ENCODE data around the gene AKNA. TPM values are rescaled to one million over a fixed set of nuclear protein-coding genes. Genes with fewer than 3 reads are reported as not detected.

AKNA gene
- polyA plus RNA-seq, 2 of the 4 experiments (the other 2 are of a cell fraction), result 2.7 to 4.6 TPM

- ChIA-PET POLR2A (no interaction called here), CTCF (interaction anchor here (0.7 to 2.6 kb wide), 7 partner anchors 11 to 66 kb away, joined by 3 to 20 read pairs (median 3); no protein-coding TSS in a partner anchor)
- Histone ChIP-seq H3K27ac (no peak overlapping the region), H3K4me1 (peaks cover 6% of the 10 kb centered on the region; the same call in 2 of the 3 replicates), H3K4me2 (no peak overlapping the region), H3K4me3 (no peak overlapping the region), H3K9me3 (no peaks in the 10 kb centered on the region)
- TF ChIP-seq CBX2 (IDR thresholded peaks at IDR 0.05; ENCODE audit: borderline replicate concordance, low read depth) (no peak), PBX3 (IDR thresholded peaks at IDR 0.05) (no peak), PHF8 (IDR thresholded peaks at IDR 0.05; ENCODE audit: borderline replicate concordance, low read depth) (no peak), RNF2 (IDR thresholded peaks at IDR 0.05; ENCODE audit: borderline replicate concordance, low read depth) (no peak), POLR2AphosphoS2 (conservative IDR thresholded peaks at IDR 0.05; ENCODE audit: low read length) (no peak), ZFP36 (IDR thresholded peaks at IDR 0.05; ENCODE audit: borderline replicate concordance, partially characterized antibody) (no peak), RARB (CRISPR knock-in tag; IDR thresholded peaks at IDR 0.05) (no peak), HOXB5 (CRISPR knock-in tag; IDR thresholded peaks at IDR 0.05) (no peak), NR3C1 (IDR thresholded peaks at IDR 0.05) (no peak), HOXB13 (CRISPR knock-in tag; IDR thresholded peaks at IDR 0.05; ENCODE audit: low read depth) (no peak), JUNB (IDR thresholded peaks at IDR 0.05) (no peak), JUN (IDR thresholded peaks at IDR 0.05) (no peak)
- no peak for ATAC-seq
- FAIRE-seq, result no peak
- no peak for DNase-seq (ENCODE audit: low read depth in 1 of 2, low spot score in 1 of 2)
- WGBS (ENCODE audit: missing lambda C conversion rate), result 79% methylated on average over 2 of the region's 2 CpGs
Measured at GRCh38 chr9:114390952-114391351, 3.2 kb upstream of the AKNA start.

GRCh38 chr9:114389612-114390368 is 2.0 kb upstream of the AKNA start:
- FAIRE-seq, result no peak
- POLR2A ChIA-PET, result no interaction called here
- no peak overlapping the region for H3K4me2 ChIP-seq

More at GRCh38 chr9:114389612-114390368, 2.0 kb upstream of the AKNA start:
- no peak for TF ChIP-seq ESRRA (IDR thresholded peaks at IDR 0.05; ENCODE audit: borderline replicate concordance, low read length)
- TF ChIP-seq HOXB5 (CRISPR knock-in tag; IDR thresholded peaks at IDR 0.05), result no peak
- TF ChIP-seq, protein P1, sequence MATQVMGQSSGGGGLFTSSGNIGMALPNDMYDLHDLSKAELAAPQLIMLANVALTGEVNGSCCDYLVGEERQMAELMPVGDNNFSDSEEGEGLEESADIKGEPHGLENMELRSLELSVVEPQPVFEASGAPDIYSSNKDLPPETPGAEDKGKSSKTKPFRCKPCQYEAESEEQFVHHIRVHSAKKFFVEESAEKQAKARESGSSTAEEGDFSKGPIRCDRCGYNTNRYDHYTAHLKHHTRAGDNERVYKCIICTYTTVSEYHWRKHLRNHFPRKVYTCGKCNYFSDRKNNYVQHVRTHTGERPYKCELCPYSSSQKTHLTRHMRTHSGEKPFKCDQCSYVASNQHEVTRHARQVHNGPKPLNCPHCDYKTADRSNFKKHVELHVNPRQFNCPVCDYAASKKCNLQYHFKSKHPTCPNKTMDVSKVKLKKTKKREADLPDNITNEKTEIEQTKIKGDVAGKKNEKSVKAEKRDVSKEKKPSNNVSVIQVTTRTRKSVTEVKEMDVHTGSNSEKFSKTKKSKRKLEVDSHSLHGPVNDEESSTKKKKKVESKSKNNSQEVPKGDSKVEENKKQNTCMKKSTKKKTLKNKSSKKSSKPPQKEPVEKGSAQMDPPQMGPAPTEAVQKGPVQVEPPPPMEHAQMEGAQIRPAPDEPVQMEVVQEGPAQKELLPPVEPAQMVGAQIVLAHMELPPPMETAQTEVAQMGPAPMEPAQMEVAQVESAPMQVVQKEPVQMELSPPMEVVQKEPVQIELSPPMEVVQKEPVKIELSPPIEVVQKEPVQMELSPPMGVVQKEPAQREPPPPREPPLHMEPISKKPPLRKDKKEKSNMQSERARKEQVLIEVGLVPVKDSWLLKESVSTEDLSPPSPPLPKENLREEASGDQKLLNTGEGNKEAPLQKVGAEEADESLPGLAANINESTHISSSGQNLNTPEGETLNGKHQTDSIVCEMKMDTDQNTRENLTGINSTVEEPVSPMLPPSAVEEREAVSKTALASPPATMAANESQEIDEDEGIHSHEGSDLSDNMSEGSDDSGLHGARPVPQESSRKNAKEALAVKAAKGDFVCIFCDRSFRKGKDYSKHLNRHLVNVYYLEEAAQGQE (IDR thresholded peaks at IDR 0.05), result no peak
- no peak for TF ChIP-seq SREBF2 (IDR thresholded peaks at IDR 0.05)
- no peak for TF ChIP-seq BCL3 (IDR thresholded peaks at IDR 0.05)
- TF ChIP-seq BHLHE40 (IDR thresholded peaks at IDR 0.05; ENCODE audit: low read depth, low read length), result no peak
- no peak for TF ChIP-seq RCOR1 (IDR thresholded peaks at IDR 0.05; ENCODE audit: low read depth, low read length)
- no peak for TF ChIP-seq RFX5 (IDR thresholded peaks at IDR 0.05)
- TF ChIP-seq ZC3H11A (IDR thresholded peaks at IDR 0.05), result no peak
- TF ChIP-seq EHF (CRISPR knock-in tag; IDR thresholded peaks at IDR 0.05), result no peak
- TF ChIP-seq SMC3 (IDR thresholded peaks at IDR 0.05), result no peak
- no peak for TF ChIP-seq GATA3 (IDR thresholded peaks at IDR 0.05; ENCODE audit: borderline replicate concordance)
- no peak for TF ChIP-seq HEYL (CRISPR knock-in tag; IDR thresholded peaks at IDR 0.05)
- TF ChIP-seq FOSB (CRISPR knock-in tag; IDR thresholded peaks at IDR 0.05), result no peak
- no peak for TF ChIP-seq E2F6 (IDR thresholded peaks at IDR 0.05; ENCODE audit: borderline replicate concordance, low read depth)
- no peak for TF ChIP-seq MYC (IDR thresholded peaks at IDR 0.05; ENCODE audit: borderline replicate concordance, low read length)
- TF ChIP-seq EHMT2 (IDR thresholded peaks at IDR 0.05; ENCODE audit: low read depth), result no peak
- no peak for TF ChIP-seq ZNF302 (CRISPR knock-in tag; IDR thresholded peaks at IDR 0.05)
- TF ChIP-seq EP300 (IDR thresholded peaks at IDR 0.05), result no peak
- no peak for TF ChIP-seq FOXS1 (CRISPR knock-in tag; IDR thresholded peaks at IDR 0.05)
- CTCF ChIA-PET, result interaction anchor here (0.8 to 2.6 kb wide), 5 partner anchors 16 to 67 kb away, joined by 3 to 20 read pairs (median 3); no protein-coding TSS in a partner anchor
- Histone ChIP-seq H3K27ac (no peak overlapping the region), H3K4me3 (no peak overlapping the region), H3K4me1 (peaks cover 14% of the 10 kb centered on the region; the same call in 2 of the 3 replicates), H3K9me3 (no peaks in the 10 kb centered on the region)
- 94% methylated on average over 7 of the region's 7 CpGs for WGBS (ENCODE audit: missing lambda C conversion rate)
- ATAC-seq (no peak), DNase-seq (ENCODE audit: low read depth in 1 of 2, low spot score in 1 of 2) (no peak)
